ENCODE measurements around the gene PRKAR2B. TPM values are rescaled to one million over a fixed set of nuclear protein-coding genes. Genes with fewer than 3 reads are reported as not detected.

Gene PRKAR2B
- total and polyA plus RNA-seq, 12 donors = 30.4 to 212 (median 82.9) TPM

- intact Hi-C loops (cut with DNase I) = no loop called here
- Histone ChIP-seq H3K27ac (peak overlapping the region in 3 of 5 donors; percentile 7 to 33 (median 18)), H3K4me3 (no peak overlapping the region), H3K27me3 (no peaks in the 10 kb centered on the region), H3K4me1 (replicated peaks in 1 of 2) (peaks cover 24 to 40% of the 10 kb centered on the region in 2 donors), H3K9me3 (replicated peaks in 1 of 3) (no peaks in the 10 kb centered on the region), H3K36me3 (replicated peaks in 1 of 2) (peaks cover 0 to 25% of the 10 kb centered on the region in 2 donors)
- WGBS, 4 donors = 82 to 89% (median 85%) methylated on average over 14 of the region's 14 CpGs
- no peak for DNase-seq
- TF ChIP-seq POLR2A (IDR thresholded peaks at IDR 0.05) (no peak), CTCF (IDR thresholded peaks at IDR 0.05) (no peak)
Measured at GRCh38 chr7:107179326-107180164, 135.0 kb downstream of the PRKAR2B start.

GRCh38 chr7:107180378-107180777, 135.9 kb downstream of the PRKAR2B start:
- intact Hi-C loops (cut with DNase I) = no loop called here
- Histone ChIP-seq H3K27ac (peak overlapping the region in 3 of 5 donors; percentile 7 to 33 (median 18)), H3K4me1 (replicated peaks in 1 of 2) (peaks cover 20 to 39% of the 10 kb centered on the region in 2 donors), H3K4me3 (no peak overlapping the region), H3K27me3 (no peaks in the 10 kb centered on the region), H3K9me3 (replicated peaks in 1 of 3) (no peaks in the 10 kb centered on the region), H3K36me3 (replicated peaks in 1 of 2) (peaks cover 0 to 33% of the 10 kb centered on the region in 2 donors)
- TF ChIP-seq CTCF (IDR thresholded peaks at IDR 0.05) (no peak), POLR2A (IDR thresholded peaks at IDR 0.05) (no peak)
- peak; percentile 51 to 70 (median 59) for DNase-seq
- WGBS, 4 donors = 19 to 40% (median 30%) methylated on average over 1 of the region's 1 CpG

DNA sequence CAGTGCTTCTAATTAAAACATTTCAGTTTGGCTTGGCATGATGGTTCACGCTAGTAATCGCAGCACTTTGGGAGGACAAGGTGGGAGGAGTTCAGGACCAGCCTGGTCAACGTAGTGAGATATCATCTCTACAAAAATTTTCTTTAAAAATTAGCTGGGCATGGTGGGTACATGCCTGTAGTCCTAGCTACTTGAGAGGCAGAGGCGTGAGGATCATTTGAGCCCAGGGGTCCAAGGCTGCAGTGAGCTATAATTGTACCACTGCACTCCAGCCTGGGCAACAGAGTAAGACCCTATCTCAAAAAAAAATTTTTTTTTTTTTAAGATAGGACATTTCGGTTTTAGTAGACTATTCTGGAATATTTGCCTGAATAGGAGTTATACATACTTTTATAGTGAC, 136.7 kb downstream of the PRKAR2B start:
- DNase-seq = no peak
- 83 to 95% (median 90%) methylated on average over 5 of the region's 5 CpGs for WGBS, 4 donors
- intact Hi-C loops (cut with DNase I) = no loop called here
- Histone ChIP-seq H3K4me1 (replicated peaks in 1 of 2) (peaks cover 24 to 47% of the 10 kb centered on the region in 2 donors), H3K27ac (peak overlapping the region in 1 of 5 donors; percentile 33), H3K36me3 (replicated peaks in 1 of 2) (peaks cover 0 to 39% of the 10 kb centered on the region in 2 donors), H3K27me3 (no peaks in the 10 kb centered on the region), H3K9me3 (replicated peaks in 1 of 3) (no peaks in the 10 kb centered on the region), H3K4me3 (no peak overlapping the region)
- no peak for TF ChIP-seq CTCF (IDR thresholded peaks at IDR 0.05)
- TF ChIP-seq POLR2A (IDR thresholded peaks at IDR 0.05) = no peak

DNA sequence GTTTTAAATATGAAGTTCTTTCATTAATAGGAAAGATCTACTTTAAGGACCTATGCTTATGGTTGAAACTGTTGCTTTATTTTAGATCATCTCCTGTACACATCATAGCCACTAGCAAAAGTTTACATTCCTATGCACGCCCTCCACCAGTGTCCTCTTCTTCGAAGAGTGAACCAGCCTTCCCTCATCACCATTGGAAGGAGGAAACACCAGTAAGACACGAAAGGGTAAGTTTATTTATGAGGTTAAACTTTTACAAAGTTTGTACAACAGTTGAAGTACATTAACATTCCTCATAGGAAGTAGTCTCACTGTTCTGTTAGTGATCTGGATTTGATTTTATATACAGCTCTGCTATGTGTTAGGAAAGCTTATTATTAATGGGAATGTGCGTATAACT, 141.2 kb downstream of the PRKAR2B start:
- Histone ChIP-seq H3K9me3 (replicated peaks in 1 of 3) (no peaks in the 10 kb centered on the region), H3K4me3 (no peak overlapping the region), H3K36me3 (replicated peaks in 1 of 2) (peaks cover 0 to 84% of the 10 kb centered on the region in 2 donors), H3K27me3 (no peaks in the 10 kb centered on the region), H3K4me1 (replicated peaks in 1 of 2) (peaks cover 17 to 35% of the 10 kb centered on the region in 2 donors), H3K27ac (peak overlapping the region in 1 of 5 donors; percentile 53)
- TF ChIP-seq POLR2A (IDR thresholded peaks at IDR 0.05) = no peak
- TF ChIP-seq CTCF (IDR thresholded peaks at IDR 0.05) = no peak
- intact Hi-C loops (cut with DNase I) = no loop called here
- 58 to 69% (median 64%) methylated on average over 4 of the region's 4 CpGs for WGBS, 4 donors
- no peak for DNase-seq
